GM21723 (cell line): ENCODE measurements around the gene LINC01488.

ENCODE experiments used
- ATAC-seq: cut with Tn5 transposase; IDR thresholded peaks from one replicate; pipeline ENCODE4 v1.9.1; 2021; ENCODE audit warnings: mild to moderate bottlenecking, moderate library complexity; ENCODE audit not compliant: unreplicated experiment

Gene LINC01488

GRCh38 chr11:69542314-69543168 is 61.1 kb downstream of the LINC01488 start:
- no peak for ATAC-seq
